ENCODE measurements around the gene GADD45G.
A peak's percentile ranks its signal among the peaks of the same experiment; 100 is the strongest.

The GADD45G gene

GRCh38 chr9:89603767-89604665, 796 bp upstream of the GADD45G start:
- peak; percentile 94 for DNase-seq
- Histone ChIP-seq H3K27ac (peak overlapping the region; percentile 96), H3K27me3 (ENCODE audit: insufficient read depth, low read depth, severe bottlenecking) (no peaks in the 10 kb centered on the region)

GRCh38 chr9:89605465-89606048, 745 bp downstream of the GADD45G start:
- Histone ChIP-seq H3K4me3 (ENCODE audit: low read depth, low read length) (peak overlapping the region; percentile 97), H3K36me3 (peaks cover 30% of the 10 kb centered on the region), H3K27ac (peak overlapping the region; percentile 96), H3K27me3 (ENCODE audit: insufficient read depth, low read depth, severe bottlenecking) (no peaks in the 10 kb centered on the region), H3K9me3 (ENCODE audit: severe bottlenecking) (no peaks in the 10 kb centered on the region)
- peak; percentile 60 for DNase-seq
- TF ChIP-seq CTCF (IDR thresholded peaks at IDR 0.05; ENCODE audit: low read depth, low read length), result no peak

More at GRCh38 chr9:89603767-89604665, 796 bp upstream of the GADD45G start:
- peak; percentile 70 for TF ChIP-seq CTCF (IDR thresholded peaks at IDR 0.05; ENCODE audit: low read depth, low read length)
- peaks cover 30% of the 10 kb centered on the region for H3K36me3 ChIP-seq
- H3K9me3 ChIP-seq (ENCODE audit: severe bottlenecking), result no peaks in the 10 kb centered on the region
- peak overlapping the region; percentile 97 for H3K4me3 ChIP-seq (ENCODE audit: low read depth, low read length)

- no peak for TF ChIP-seq CTCF (IDR thresholded peaks at IDR 0.05; ENCODE audit: low read depth, low read length)
- peak overlapping the region; percentile 97 for H3K4me3 ChIP-seq (ENCODE audit: low read depth, low read length)
- H3K27me3 ChIP-seq (ENCODE audit: insufficient read depth, low read depth, severe bottlenecking), result no peaks in the 10 kb centered on the region
- H3K36me3 ChIP-seq, result peaks cover 30% of the 10 kb centered on the region
- DNase-seq, result peak; percentile 45
- H3K27ac ChIP-seq, result peak overlapping the region; percentile 96
- no peaks in the 10 kb centered on the region for H3K9me3 ChIP-seq (ENCODE audit: severe bottlenecking)
Measured at GRCh38 chr9:89606049-89606623, 1.3 kb downstream of the GADD45G start.

GRCh38 chr9:89606624-89607311, 2.0 kb downstream of the GADD45G start:
- peak; percentile 85 for DNase-seq
- Histone ChIP-seq H3K27me3 (ENCODE audit: insufficient read depth, low read depth, severe bottlenecking) (no peaks in the 10 kb centered on the region), H3K27ac (peak overlapping the region; percentile 96), H3K4me3 (ENCODE audit: low read depth, low read length) (peak overlapping the region; percentile 97), H3K36me3 (peaks cover 30% of the 10 kb centered on the region), H3K9me3 (ENCODE audit: severe bottlenecking) (no peaks in the 10 kb centered on the region)
- TF ChIP-seq CTCF (IDR thresholded peaks at IDR 0.05; ENCODE audit: low read depth, low read length), result no peak

GRCh38 chr9:89608641-89609335, 4.0 kb downstream of the GADD45G start:
- no peak for DNase-seq
- H3K27me3 ChIP-seq (ENCODE audit: insufficient read depth, low read depth, severe bottlenecking), result no peaks in the 10 kb centered on the region
- H3K36me3 ChIP-seq, result peaks cover 30% of the 10 kb centered on the region
- no peak overlapping the region for H3K4me3 ChIP-seq (ENCODE audit: low read depth, low read length)
- no peak for TF ChIP-seq CTCF (IDR thresholded peaks at IDR 0.05; ENCODE audit: low read depth, low read length)
- no peak overlapping the region for H3K27ac ChIP-seq
- H3K9me3 ChIP-seq (ENCODE audit: severe bottlenecking), result peaks cover 4% of the 10 kb centered on the region

Measured in WERI-Rb-1 (cell line).